Activated gamma-delta T cell (primary cell): ENCODE measurements around the gene SLC6A11.

Experiments used
- DNase-seq: peaks from one replicate; lab custom pipeline; 2025; lab: John Stamatoyannopoulos, UW

SLC6A11 gene

GRCh38 chr3:10981031-10981430 is 165.0 kb downstream of the SLC6A11 start:
- DNase-seq = no peak

- DNase-seq = no peak
Measured at GRCh38 chr3:10981961-10982360, 165.9 kb downstream of the SLC6A11 start.

GRCh38 chr3:10982782-10983181 is 166.8 kb downstream of the SLC6A11 start:
- DNase-seq = no peak

GRCh38 chr3:10983219-10983916 is 167.3 kb downstream of the SLC6A11 start:
- DNase-seq = no peak

GRCh38 chr3:10984371-10984896 is 168.4 kb downstream of the SLC6A11 start:
- DNase-seq = no peak

GRCh38 chr3:10985181-10985580 is 169.2 kb downstream of the SLC6A11 start:
- DNase-seq = no peak

- DNase-seq = no peak
Measured at GRCh38 chr3:10986592-10986991, 170.6 kb downstream of the SLC6A11 start.

- no peak for DNase-seq
Measured at GRCh38 chr3:10988001-10988665, 172.1 kb downstream of the SLC6A11 start.

- DNase-seq = no peak
Measured at GRCh38 chr3:10988991-10989484, 173.0 kb downstream of the SLC6A11 start.
